Neural progenitor cell (in vitro differentiated cells): ENCODE data around the gene SMCP. TPM values are rescaled to one million over a fixed set of nuclear protein-coding genes. Genes with fewer than 3 reads are reported as not detected.

Source experiments
- DNase-seq: peaks from one replicate; pipeline ENCODE4 v3.0.0-alpha.2; 2016; ENCODE audit warnings: low spot score
- H2AFZ ChIP-seq: fragments of 200-600 bp; sonication (generic); replicated peaks from 2 replicates; pipeline ENCODE4 v1.6.1; 2016; ENCODE audit warnings: antibody characterized with exemption
- H3F3A ChIP-seq: fragments of 200-600 bp; sonication (generic); 2 replicates; pipeline ENCODE4 v1.6.1; 2016; ENCODE audit warnings: antibody characterized with exemption, low read depth
- H3K27ac ChIP-seq: fragments of 200-600 bp; sonication (generic); 2 replicates; pipeline ENCODE4 v1.5.1; 2016; ENCODE audit warnings: mild to moderate bottlenecking
- H3K27me3 ChIP-seq: fragments of 200-600 bp; sonication (generic); 2 replicates; pipeline ENCODE4 v1.6.1; 2016; ENCODE audit warnings: mild to moderate bottlenecking, moderate library complexity
- H3K36me3 ChIP-seq: fragments of 200-600 bp; sonication (generic); 2 replicates; pipeline ENCODE4 v1.5.1; 2016
- H3K4me1 ChIP-seq: fragments of 200-600 bp; sonication (generic); 2 replicates; pipeline ENCODE4 v1.6.1; 2016; ENCODE audit warnings: mixed run types
- H3K4me2 ChIP-seq: fragments of 200-600 bp; sonication (generic); 2 replicates; pipeline ENCODE4 v1.6.1; 2016
- H3K4me3 ChIP-seq: fragments of 200-600 bp; sonication (generic); 2 replicates; pipeline ENCODE4 v1.5.1; 2016
- H3K79me2 ChIP-seq: fragments of 200-600 bp; sonication (generic); 2 replicates; pipeline ENCODE4 v1.6.1; 2016; ENCODE audit warnings: low read depth
- H3K9ac ChIP-seq: fragments of 200-600 bp; sonication (generic); 2 replicates; pipeline ENCODE4 v1.6.1; 2016
- H3K9me3 ChIP-seq: fragments of 200-600 bp; sonication (generic); 2 replicates; pipeline ENCODE4 v1.5.1; 2016; ENCODE audit warnings: low read depth
- H4K20me1 ChIP-seq: fragments of 200-600 bp; sonication (generic); 2 replicates; pipeline ENCODE4 v1.6.1; 2016; ENCODE audit warnings: low read depth
- H3K27ac Mint-ChIP-seq: 3 replicates; pipeline ENCODE4 v1.8.0; 2021; ENCODE audit warnings: mixed read lengths
- H3K27me3 Mint-ChIP-seq: 2 replicates; pipeline ENCODE4 v1.8.0; 2022; ENCODE audit warnings: low read depth, mild to moderate bottlenecking, inconsistent platforms, moderate library complexity, mixed read lengths; ENCODE audit not compliant: insufficient read depth
- H3K36me3 Mint-ChIP-seq: 3 replicates; pipeline ENCODE4 v1.8.0; 2021; ENCODE audit warnings: mixed read lengths
- H3K4me1 Mint-ChIP-seq: 3 replicates; pipeline ENCODE4 v1.8.0; 2021; ENCODE audit warnings: mixed read lengths
- H3K4me3 Mint-ChIP-seq: 3 replicates; pipeline ENCODE4 v1.8.0; 2021; ENCODE audit warnings: mild to moderate bottlenecking, moderate library complexity, mixed read lengths
- H3K9me3 Mint-ChIP-seq: 3 replicates; pipeline ENCODE4 v1.8.0; 2020; ENCODE audit warnings: mixed read lengths
- CTCF ChIP-seq: fragments of 200-600 bp; sonication (generic); IDR thresholded peaks from 2 replicates; pipeline ENCODE4 v1.5.1; 2017; ENCODE audit warnings: antibody characterized with exemption, mild to moderate bottlenecking
- EZH2 ChIP-seq: fragments of 200-600 bp; sonication (generic); IDR thresholded peaks from 2 replicates; pipeline ENCODE4 v1.6.1; 2017; ENCODE audit warnings: antibody characterized with exemption, mild to moderate bottlenecking, moderate library complexity
- EZH2phosphoT487 ChIP-seq: fragments of 200-600 bp; sonication (generic); IDR thresholded peaks from 2 replicates; pipeline ENCODE4 v1.6.1; 2017; ENCODE audit warnings: antibody characterized with exemption
- total RNA-seq: library from RNA; depleted of rRNA; stranded (reverse); fragments of >200 nt; gene quantifications from 2 replicates; pipeline ENCODE4 v1.2.3, GENCODE V29; 2015; ENCODE audit warnings: low replicate concordance

Gene SMCP
- total RNA-seq, 1 donor from 2014 or later, result not detected

DNA sequence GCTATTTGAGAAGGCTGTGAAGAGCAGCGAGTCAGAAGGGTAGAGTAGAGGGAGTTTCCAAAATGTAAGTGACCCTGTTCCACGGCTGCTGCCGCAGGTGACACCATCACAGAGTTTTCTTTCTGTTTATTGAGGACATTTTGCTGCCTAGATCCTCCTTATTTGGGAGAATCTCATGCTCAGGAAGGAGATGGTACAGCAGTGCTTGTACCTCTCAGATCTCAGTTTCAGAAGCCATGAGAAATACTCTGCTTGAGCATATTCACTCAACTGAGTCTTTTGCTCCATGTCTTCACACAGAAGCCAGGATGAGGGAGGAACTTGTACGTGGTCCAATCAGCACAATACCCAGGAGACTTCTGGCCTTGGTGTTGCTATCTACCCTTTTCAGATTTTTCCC, 16.7 kb upstream of the SMCP start:
- Histone ChIP-seq H3K9ac (no peak overlapping the region), H3K9me3 (peaks cover 47% of the 10 kb centered on the region), H3K27me3 (no peaks in the 10 kb centered on the region), H2AFZ (no peak overlapping the region), H3K4me1 (no peaks in the 10 kb centered on the region), H3F3A (no peaks in the 10 kb centered on the region), H4K20me1 (no peaks in the 10 kb centered on the region), H3K4me2 (no peak overlapping the region), H3K79me2 (no peaks in the 10 kb centered on the region), H3K27ac (no peak overlapping the region), H3K36me3 (no peaks in the 10 kb centered on the region), H3K4me3 (no peak overlapping the region)
- Mint-ChIP-seq H3K4me1 (no peaks in the 10 kb centered on the region), H3K36me3 (no peaks in the 10 kb centered on the region), H3K4me3 (no peak overlapping the region), H3K27me3 (no peaks in the 10 kb centered on the region), H3K9me3 (peaks cover 14% of the 10 kb centered on the region), H3K27ac (no peak overlapping the region)
- no peak for TF ChIP-seq CTCF
- no peak for TF ChIP-seq EZH2phosphoT487
- no peak for TF ChIP-seq EZH2
- DNase-seq, result no peak

DNA sequence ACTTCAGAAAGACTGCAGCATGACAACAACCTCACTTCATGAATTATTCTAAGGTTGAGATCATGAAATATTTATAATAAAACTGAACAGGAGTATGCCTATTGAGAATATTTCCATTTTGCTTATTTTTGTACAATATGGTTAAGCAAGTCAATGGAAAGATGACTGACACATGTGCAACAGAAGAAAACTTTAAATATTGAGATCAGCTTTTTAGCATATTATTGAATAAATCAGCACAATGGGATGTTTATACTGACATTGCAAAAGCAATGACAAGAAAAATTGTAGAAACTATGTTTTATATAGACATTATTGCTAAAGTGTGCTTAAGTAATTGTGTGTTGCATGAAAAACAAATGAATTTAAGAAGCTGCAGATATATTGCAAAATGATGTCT, 13.7 kb upstream of the SMCP start:
- no peaks in the 10 kb centered on the region for H3K27me3 Mint-ChIP-seq

DNA sequence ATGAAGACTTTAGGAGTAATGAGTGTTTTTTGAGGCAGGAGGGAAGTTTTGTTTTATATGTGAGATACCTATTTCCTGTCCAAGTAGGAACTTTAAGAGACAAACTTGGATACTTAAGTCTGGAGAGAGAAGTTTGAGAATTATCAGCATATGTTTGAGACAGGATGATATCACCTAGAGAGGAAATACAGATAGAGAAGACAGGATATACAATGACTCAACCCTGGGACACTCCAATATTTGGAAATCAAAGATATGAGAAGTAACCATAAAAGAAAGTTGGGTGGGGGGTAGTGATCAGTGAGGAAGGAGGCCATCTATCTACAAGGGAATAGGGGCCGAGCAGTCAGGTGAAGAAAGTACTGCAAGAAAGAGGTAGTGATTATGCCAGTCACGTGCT, 11.8 kb upstream of the SMCP start:
- H3K27ac Mint-ChIP-seq, result no peak overlapping the region
- H3K4me1 ChIP-seq, result no peaks in the 10 kb centered on the region
- no peak overlapping the region for H3K27ac ChIP-seq
- no peaks in the 10 kb centered on the region for H3F3A ChIP-seq
- H3K4me2 ChIP-seq, result no peak overlapping the region
- no peak for DNase-seq
- H3K4me3 ChIP-seq, result no peak overlapping the region
- H4K20me1 ChIP-seq, result no peaks in the 10 kb centered on the region
- no peaks in the 10 kb centered on the region for H3K36me3 Mint-ChIP-seq
- H3K79me2 ChIP-seq, result no peaks in the 10 kb centered on the region
- no peak overlapping the region for H3K4me3 Mint-ChIP-seq
- no peaks in the 10 kb centered on the region for H3K27me3 Mint-ChIP-seq
- no peaks in the 10 kb centered on the region for H3K9me3 Mint-ChIP-seq
- TF ChIP-seq EZH2phosphoT487 (no peak), EZH2 (no peak), CTCF (no peak)
- H3K27me3 ChIP-seq, result no peaks in the 10 kb centered on the region
- H2AFZ ChIP-seq, result no peak overlapping the region
- H3K36me3 ChIP-seq, result no peaks in the 10 kb centered on the region
- H3K4me1 Mint-ChIP-seq, result no peaks in the 10 kb centered on the region
- H3K9ac ChIP-seq, result no peak overlapping the region
- peaks cover 29% of the 10 kb centered on the region for H3K9me3 ChIP-seq

More for the DNA sequence above, 13.7 kb upstream of the SMCP start:
- Histone ChIP-seq H3K9ac (no peak overlapping the region), H3K27ac (no peak overlapping the region), H3K4me2 (no peak overlapping the region), H3K9me3 (peaks cover 37% of the 10 kb centered on the region), H2AFZ (no peak overlapping the region), H3K36me3 (no peaks in the 10 kb centered on the region), H3K79me2 (no peaks in the 10 kb centered on the region), H4K20me1 (no peaks in the 10 kb centered on the region), H3F3A (no peaks in the 10 kb centered on the region), H3K4me3 (no peak overlapping the region), H3K27me3 (no peaks in the 10 kb centered on the region), H3K4me1 (no peaks in the 10 kb centered on the region)
- peaks cover 10% of the 10 kb centered on the region for H3K9me3 Mint-ChIP-seq
- H3K4me3 Mint-ChIP-seq, result no peak overlapping the region
- TF ChIP-seq CTCF (no peak), EZH2phosphoT487 (no peak), EZH2 (no peak)
- no peaks in the 10 kb centered on the region for H3K4me1 Mint-ChIP-seq
- no peak for DNase-seq
- H3K36me3 Mint-ChIP-seq, result no peaks in the 10 kb centered on the region
- no peak overlapping the region for H3K27ac Mint-ChIP-seq
